ENCODE measurements around the gene HESX1. TPM values are rescaled to one million over a fixed set of nuclear protein-coding genes. Genes with fewer than 3 reads are reported as not detected.

The HESX1 gene
- total RNA-seq, 2 experiments from 2014 or later: 4.7 to 6.9 TPM

DNA sequence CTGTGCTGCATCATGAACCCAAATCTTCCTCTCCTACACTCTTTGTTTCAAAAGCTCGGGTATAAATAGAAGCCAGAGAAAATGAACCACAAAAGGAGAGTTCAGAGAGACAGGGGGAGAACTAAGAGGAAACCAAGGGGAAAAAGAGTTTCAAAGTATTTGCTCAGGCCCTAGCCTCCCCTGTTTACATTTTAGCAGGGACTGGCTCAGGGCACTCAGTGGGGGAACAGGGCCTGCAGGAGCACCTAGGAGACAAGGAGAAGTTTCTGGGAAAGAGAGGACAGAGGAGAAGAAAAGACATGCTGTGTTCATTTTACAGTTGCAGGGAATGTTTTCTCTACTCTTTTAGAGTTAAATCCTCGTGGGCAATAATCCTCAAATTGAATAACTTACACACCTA is 26.1 kb downstream of the HESX1 start:
- H3K9me2 ChIP-seq (ENCODE audit: insufficient read depth, low read length): no peaks in the 10 kb centered on the region
- DNase-seq (ENCODE audit: low spot score): no peak
- no peak overlapping the region for H3K27ac ChIP-seq (ENCODE audit: low read depth, low read length, poor library complexity, severe bottlenecking)
- no peaks in the 10 kb centered on the region for H3K36me3 ChIP-seq (ENCODE audit: insufficient read depth, low read length)
- H3K4me2 ChIP-seq (ENCODE audit: low read length): no peak overlapping the region
- CTCF ChIA-PET (ENCODE audit: unreplicated experiment): no interaction called here
- H3K79me2 ChIP-seq (ENCODE audit: insufficient read depth, low read depth, low read length): no peaks in the 10 kb centered on the region
- TF ChIP-seq EZH2phosphoT487 (IDR thresholded peaks at IDR 0.05; ENCODE audit: borderline replicate concordance, low read depth, low read length): no peak
- TF ChIP-seq, protein P1, sequence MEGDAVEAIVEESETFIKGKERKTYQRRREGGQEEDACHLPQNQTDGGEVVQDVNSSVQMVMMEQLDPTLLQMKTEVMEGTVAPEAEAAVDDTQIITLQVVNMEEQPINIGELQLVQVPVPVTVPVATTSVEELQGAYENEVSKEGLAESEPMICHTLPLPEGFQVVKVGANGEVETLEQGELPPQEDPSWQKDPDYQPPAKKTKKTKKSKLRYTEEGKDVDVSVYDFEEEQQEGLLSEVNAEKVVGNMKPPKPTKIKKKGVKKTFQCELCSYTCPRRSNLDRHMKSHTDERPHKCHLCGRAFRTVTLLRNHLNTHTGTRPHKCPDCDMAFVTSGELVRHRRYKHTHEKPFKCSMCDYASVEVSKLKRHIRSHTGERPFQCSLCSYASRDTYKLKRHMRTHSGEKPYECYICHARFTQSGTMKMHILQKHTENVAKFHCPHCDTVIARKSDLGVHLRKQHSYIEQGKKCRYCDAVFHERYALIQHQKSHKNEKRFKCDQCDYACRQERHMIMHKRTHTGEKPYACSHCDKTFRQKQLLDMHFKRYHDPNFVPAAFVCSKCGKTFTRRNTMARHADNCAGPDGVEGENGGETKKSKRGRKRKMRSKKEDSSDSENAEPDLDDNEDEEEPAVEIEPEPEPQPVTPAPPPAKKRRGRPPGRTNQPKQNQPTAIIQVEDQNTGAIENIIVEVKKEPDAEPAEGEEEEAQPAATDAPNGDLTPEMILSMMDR (conservative IDR thresholded peaks at IDR 0.05; ENCODE audit: low read length): no peak
- no TSS peak for BruUV-seq (replicated peaks)
- no peaks in the 10 kb centered on the region for H3K9me3 ChIP-seq (ENCODE audit: low read length)
- H4K20me1 ChIP-seq (ENCODE audit: insufficient read depth, low read length): no peaks in the 10 kb centered on the region
- peaks cover 21% of the 10 kb centered on the region for H3K4me1 ChIP-seq (ENCODE audit: insufficient read depth, low read length, poor library complexity, severe bottlenecking)
- peak overlapping the region; percentile 8; the same call in 1 of the 2 replicates for H2AFZ ChIP-seq (ENCODE audit: low read length)
- no peak overlapping the region for H3K4me3 ChIP-seq (ENCODE audit: low read depth, low read length, poor library complexity, severe bottlenecking)
- intact Hi-C loops (cut with micrococcal nuclease; ENCODE audit: unreplicated experiment): loop anchor here (5.0 to 10.0 kb wide), 7 partner anchors 171 to 741 kb away; partner anchors contain the start of gene PDE12
- POLR2A ChIA-PET: interaction anchor here (0.5 to 1.1 kb wide), 3 partner anchors 48 to 295 kb away, joined by 3 to 4 read pairs (median 3); no protein-coding TSS in a partner anchor

DNA sequence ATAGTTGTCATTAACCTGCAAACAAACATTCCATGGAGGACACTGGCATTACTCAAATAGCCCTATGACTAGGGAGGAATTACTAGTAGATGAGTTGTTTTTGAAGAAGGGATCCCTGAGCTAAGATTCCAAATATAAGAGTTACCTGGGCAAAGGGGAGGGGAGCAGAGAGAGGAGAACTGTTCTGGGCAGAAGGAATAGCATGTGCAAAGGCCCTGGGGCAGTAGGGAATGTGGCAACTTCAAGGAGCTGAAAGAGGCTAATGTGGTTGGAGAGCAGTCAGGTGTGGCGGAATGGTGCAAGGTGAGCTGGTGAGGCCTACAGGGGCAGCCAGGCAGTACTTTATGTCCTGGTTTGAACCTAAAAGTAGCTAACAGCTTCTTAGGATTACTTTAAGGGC is 28.8 kb downstream of the HESX1 start:
- TF ChIP-seq, protein P1 (conservative IDR thresholded peaks at IDR 0.05; ENCODE audit: low read length): no peak
- no peak for TF ChIP-seq EZH2phosphoT487 (IDR thresholded peaks at IDR 0.05; ENCODE audit: borderline replicate concordance, low read depth, low read length)
- no TSS peak for BruUV-seq (replicated peaks)
- no peak for DNase-seq (ENCODE audit: low spot score)
- no peak overlapping the region for H3K4me3 ChIP-seq (ENCODE audit: low read depth, low read length, poor library complexity, severe bottlenecking)
- no peak overlapping the region for H3K27ac ChIP-seq (ENCODE audit: low read depth, low read length, poor library complexity, severe bottlenecking)
- intact Hi-C loops (cut with micrococcal nuclease; ENCODE audit: unreplicated experiment): loop anchor here (1.0 to 10.0 kb wide), 9 partner anchors 56 to 744 kb away; partner anchors contain the start of genes APPL1 and PDE12
- CTCF ChIA-PET (ENCODE audit: unreplicated experiment): interaction anchor here (0.6 to 0.9 kb wide), 3 partner anchors 28 to 994 kb away, joined by 3 read pairs; no protein-coding TSS in a partner anchor
- H3K4me1 ChIP-seq (ENCODE audit: insufficient read depth, low read length, poor library complexity, severe bottlenecking): peaks cover 21% of the 10 kb centered on the region
- H2AFZ ChIP-seq (ENCODE audit: low read length): no peak overlapping the region
- POLR2A ChIA-PET: interaction anchor here (1.2 kb wide), 1 partner anchor 13 kb away, joined by 5 read pairs; no protein-coding TSS in a partner anchor
- H4K20me1 ChIP-seq (ENCODE audit: insufficient read depth, low read length): no peaks in the 10 kb centered on the region
- H3K79me2 ChIP-seq (ENCODE audit: insufficient read depth, low read depth, low read length): no peaks in the 10 kb centered on the region
- H3K9me2 ChIP-seq (ENCODE audit: insufficient read depth, low read length): no peaks in the 10 kb centered on the region
- no peaks in the 10 kb centered on the region for H3K36me3 ChIP-seq (ENCODE audit: insufficient read depth, low read length)
- H3K9me3 ChIP-seq (ENCODE audit: low read length): no peaks in the 10 kb centered on the region
- no peak overlapping the region for H3K4me2 ChIP-seq (ENCODE audit: low read length)

Data from OCI-LY7 (cell line).